GM12801 (cell line): ENCODE measurements around the gene CC2D2A.

ENCODE experiments used
- CTCF ChIP-seq: IDR thresholded peaks from one replicate; pipeline ENCODE4 v1.5.1; 2011; ENCODE audit warnings: control low read depth; ENCODE audit not compliant: insufficient read length; ENCODE audit errors: extremely low read depth

The CC2D2A gene

GRCh38 chr4:15501941-15502340 is 32.3 kb downstream of the CC2D2A start:
- no peak for TF ChIP-seq CTCF

- TF ChIP-seq CTCF = no peak
Measured at GRCh38 chr4:15502384-15502783, 32.7 kb downstream of the CC2D2A start.

- no peak for TF ChIP-seq CTCF
Measured at GRCh38 chr4:15504041-15504440, 34.4 kb downstream of the CC2D2A start.

- no peak for TF ChIP-seq CTCF
Measured at GRCh38 chr4:15506464-15506863, 36.8 kb downstream of the CC2D2A start.

- no peak for TF ChIP-seq CTCF
Measured at GRCh38 chr4:15507679-15508078, 38.0 kb downstream of the CC2D2A start.

GRCh38 chr4:15510961-15511360 is 41.3 kb downstream of the CC2D2A start:
- no peak for TF ChIP-seq CTCF

GRCh38 chr4:15513545-15513944 is 43.9 kb downstream of the CC2D2A start:
- no peak for TF ChIP-seq CTCF

GRCh38 chr4:15515106-15515505 is 45.4 kb downstream of the CC2D2A start:
- no peak for TF ChIP-seq CTCF
